ENCODE data around the gene NDUFAF3. TPM values are rescaled to one million over a fixed set of nuclear protein-coding genes. Genes with fewer than 3 reads are reported as not detected.
A peak's percentile ranks its signal among the peaks of the same experiment; 100 is the strongest.

Gene NDUFAF3
- total RNA-seq, 1 donor from 2014 or later = 77.6 TPM

DNA sequence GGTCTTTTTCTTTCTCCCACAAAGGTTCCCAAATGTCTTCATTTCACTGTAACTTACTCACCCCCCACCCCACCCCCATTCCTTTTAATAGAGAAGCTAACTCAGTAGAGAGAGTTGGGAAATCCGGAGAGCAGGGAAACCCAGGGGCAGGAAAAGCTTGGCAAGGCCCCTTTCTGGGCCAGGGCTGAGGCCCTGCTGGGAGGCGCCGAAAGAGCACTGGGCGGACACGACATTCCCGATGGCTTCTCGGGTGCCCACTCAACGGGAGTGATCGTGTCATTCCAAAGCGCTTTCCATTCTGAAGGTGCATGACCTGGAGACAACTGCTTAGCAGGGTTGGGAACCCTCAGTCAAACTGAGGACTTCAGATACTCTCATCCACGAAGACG is 2.0 kb upstream of the NDUFAF3 start:
- H3K27ac ChIP-seq = peak overlapping the region; percentile 97
- no peaks in the 10 kb centered on the region for H3K27me3 ChIP-seq
- H3K4me1 ChIP-seq = peaks cover 33% of the 10 kb centered on the region
- peak overlapping the region; percentile 96 for H3K4me3 ChIP-seq
- no peaks in the 10 kb centered on the region for H3K9me3 ChIP-seq
- intact Hi-C loops (cut with DNase I) = no loop called here
- H3K36me3 ChIP-seq = peaks cover 34% of the 10 kb centered on the region
- TF ChIP-seq, protein P1, sequence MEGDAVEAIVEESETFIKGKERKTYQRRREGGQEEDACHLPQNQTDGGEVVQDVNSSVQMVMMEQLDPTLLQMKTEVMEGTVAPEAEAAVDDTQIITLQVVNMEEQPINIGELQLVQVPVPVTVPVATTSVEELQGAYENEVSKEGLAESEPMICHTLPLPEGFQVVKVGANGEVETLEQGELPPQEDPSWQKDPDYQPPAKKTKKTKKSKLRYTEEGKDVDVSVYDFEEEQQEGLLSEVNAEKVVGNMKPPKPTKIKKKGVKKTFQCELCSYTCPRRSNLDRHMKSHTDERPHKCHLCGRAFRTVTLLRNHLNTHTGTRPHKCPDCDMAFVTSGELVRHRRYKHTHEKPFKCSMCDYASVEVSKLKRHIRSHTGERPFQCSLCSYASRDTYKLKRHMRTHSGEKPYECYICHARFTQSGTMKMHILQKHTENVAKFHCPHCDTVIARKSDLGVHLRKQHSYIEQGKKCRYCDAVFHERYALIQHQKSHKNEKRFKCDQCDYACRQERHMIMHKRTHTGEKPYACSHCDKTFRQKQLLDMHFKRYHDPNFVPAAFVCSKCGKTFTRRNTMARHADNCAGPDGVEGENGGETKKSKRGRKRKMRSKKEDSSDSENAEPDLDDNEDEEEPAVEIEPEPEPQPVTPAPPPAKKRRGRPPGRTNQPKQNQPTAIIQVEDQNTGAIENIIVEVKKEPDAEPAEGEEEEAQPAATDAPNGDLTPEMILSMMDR (IDR thresholded peaks at IDR 0.05) = no peak
- ATAC-seq = no peak
- no peak for DNase-seq

- H3K27ac ChIP-seq = peak overlapping the region; percentile 97
- peaks cover 33% of the 10 kb centered on the region for H3K4me1 ChIP-seq
- peak overlapping the region; percentile 96 for H3K4me3 ChIP-seq
- intact Hi-C loops (cut with DNase I) = no loop called here
- H3K27me3 ChIP-seq = no peaks in the 10 kb centered on the region
- no peaks in the 10 kb centered on the region for H3K9me3 ChIP-seq
- peaks cover 34% of the 10 kb centered on the region for H3K36me3 ChIP-seq
- ATAC-seq (peak; percentile 19), DNase-seq (peak; percentile 88)
- TF ChIP-seq, protein P1 (IDR thresholded peaks at IDR 0.05) = no peak
Observed at GRCh38 chr3:49020330-49021212, 1.4 kb upstream of the NDUFAF3 start.

- TF ChIP-seq, protein P1 (IDR thresholded peaks at IDR 0.05) = no peak
- Histone ChIP-seq H3K4me3 (peak overlapping the region; percentile 96), H3K27ac (peak overlapping the region; percentile 97), H3K9me3 (no peaks in the 10 kb centered on the region), H3K4me1 (peaks cover 33% of the 10 kb centered on the region), H3K36me3 (peaks cover 34% of the 10 kb centered on the region), H3K27me3 (no peaks in the 10 kb centered on the region)
- ATAC-seq (peak; percentile 90), DNase-seq (peak; percentile 100)
- intact Hi-C loops (cut with DNase I) = no loop called here
Observed at GRCh38 chr3:49021213-49021812, 608 bp upstream of the NDUFAF3 start.

DNA sequence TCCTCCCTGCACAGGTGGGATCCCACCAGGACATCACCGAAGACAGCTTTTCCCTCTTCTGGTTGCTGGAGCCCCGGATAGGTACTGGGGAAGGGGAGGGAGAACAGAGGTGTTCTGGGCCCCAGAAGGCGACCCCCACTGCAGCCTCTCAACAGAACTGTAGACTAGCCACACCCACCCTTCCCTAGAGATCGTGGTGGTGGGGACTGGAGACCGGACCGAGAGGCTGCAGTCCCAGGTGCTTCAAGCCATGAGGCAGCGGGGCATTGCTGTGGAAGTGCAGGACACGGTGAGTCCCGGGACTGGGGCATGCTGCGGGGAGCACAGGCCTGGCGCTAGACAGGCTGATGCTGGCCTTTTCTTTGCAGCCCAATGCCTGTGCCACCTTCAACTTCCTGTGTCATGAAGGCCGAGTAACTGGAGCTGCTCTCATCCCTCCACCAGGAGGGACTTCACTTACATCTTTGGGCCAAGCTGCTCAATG is 809 bp downstream of the NDUFAF3 start:
- H3K4me3 ChIP-seq = peak overlapping the region; percentile 96
- peaks cover 27% of the 10 kb centered on the region for H3K4me1 ChIP-seq
- ATAC-seq = no peak
- TF ChIP-seq, protein P1 (IDR thresholded peaks at IDR 0.05) = no peak
- peaks cover 41% of the 10 kb centered on the region for H3K36me3 ChIP-seq
- peak overlapping the region; percentile 97 for H3K27ac ChIP-seq
- no peaks in the 10 kb centered on the region for H3K27me3 ChIP-seq
- no peaks in the 10 kb centered on the region for H3K9me3 ChIP-seq
- intact Hi-C loops (cut with DNase I) = no loop called here
- no peak for DNase-seq

DNA sequence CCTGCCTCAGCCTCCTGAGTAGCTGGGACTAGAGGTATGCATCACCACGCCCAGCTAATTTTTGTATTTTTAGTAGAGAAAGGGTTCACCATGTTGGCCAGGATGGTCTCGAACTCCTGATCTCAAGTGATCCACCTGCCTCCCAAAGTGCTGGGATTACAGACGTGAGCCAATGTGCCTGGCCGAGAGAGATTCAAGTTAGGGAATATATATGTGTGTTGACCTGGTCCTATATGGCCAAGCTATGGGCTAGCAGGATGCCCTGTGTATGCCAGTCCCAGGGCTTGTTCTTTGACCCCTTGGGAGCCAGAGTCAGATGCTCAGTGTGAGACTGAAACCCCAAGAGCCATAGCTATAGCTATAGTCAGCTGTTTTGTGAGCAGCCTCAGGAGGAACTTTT is 1.9 kb downstream of the NDUFAF3 start:
- no peaks in the 10 kb centered on the region for H3K27me3 ChIP-seq
- intact Hi-C loops (cut with DNase I) = no loop called here
- ATAC-seq (no peak), DNase-seq (no peak)
- H3K9me3 ChIP-seq = no peaks in the 10 kb centered on the region
- H3K4me3 ChIP-seq = no peak overlapping the region
- peaks cover 41% of the 10 kb centered on the region for H3K36me3 ChIP-seq
- no peak overlapping the region for H3K27ac ChIP-seq
- TF ChIP-seq, protein P1 (IDR thresholded peaks at IDR 0.05) = no peak
- peaks cover 33% of the 10 kb centered on the region for H3K4me1 ChIP-seq

Measured in upper lobe of right lung (tissue), 1 donor.